Heart right ventricle (tissue), 16 donors: Measurements from ENCODE around the gene PTCD2. TPM values are rescaled to one million over a fixed set of nuclear protein-coding genes. Genes with fewer than 3 reads are reported as not detected.
"Not testable (repeated sequence)": the region's sequence is repeated elsewhere in the genome, so short reads cannot be mapped to it uniquely, and the experiment has no call there.

Experiments
- ATAC-seq, 8 donors: fragments of 200-7000 bp; cut with Tn5 transposase; one replicate each; pipeline ENCODE4 v1.9.1; 2020; ENCODE audit warnings: mild to moderate bottlenecking in 8 of 8, moderate library complexity in 8 of 8, moderate number of reproducible peaks in 1 of 8
- DNase-seq, 2 donors: peaks; one replicate each; pipeline ENCODE4 v3.0.0-alpha.2; 2020
- H3K27ac ChIP-seq, 10 donors: fragments of 200-600 bp; sonication (generic) in 2 of 10; one replicate each; pipeline versions ENCODE4 v1.5.0 to v1.8.0; 2020 to 2022; ENCODE audit warnings: mild to moderate bottlenecking in 3 of 10
- H3K27me3 ChIP-seq, 7 donors: fragments of 200-600 bp; one replicate each; pipeline ENCODE4 v1.8.0; 2021 to 2022; ENCODE audit warnings: mild to moderate bottlenecking in 2 of 7
- H3K36me3 ChIP-seq, 9 donors: fragments of 200-600 bp; sonication (generic) in 1 of 9; one replicate each; pipeline versions ENCODE4 v1.5.0 to v1.8.0; 2020 to 2022; ENCODE audit warnings: mild to moderate bottlenecking in 2 of 9
- H3K4me1 ChIP-seq, 9 donors: fragments of 200-600 bp; sonication (generic) in 1 of 9; one replicate each; pipeline versions ENCODE4 v1.5.0 to v1.8.0; 2020 to 2022; ENCODE audit warnings: mild to moderate bottlenecking in 4 of 9
- H3K4me3 ChIP-seq, 10 donors: fragments of 200-600 bp; sonication (generic) in 2 of 10; one replicate each; pipeline versions ENCODE4 v1.5.0 to v1.8.0; 2020 to 2022; ENCODE audit warnings: mild to moderate bottlenecking in 7 of 10, moderate library complexity in 2 of 10
- H3K9me3 ChIP-seq, 11 donors: fragments of 200-600 bp in 10 of 11; sonication (generic) in 2 of 11; one replicate each; pipeline versions ENCODE4 v1.5.0 to v1.8.0; 2013 to 2022; ENCODE audit warnings: mild to moderate bottlenecking in 2 of 11, control low read depth in 1 of 11, moderate library complexity in 1 of 11
- WGBS, 2 donors: extraction: QIAGEN DNeasy Blood & Tissue Kit; methylation state at CpG; one replicate each; pipeline ENCODE4 v1.1.7; 2013; ENCODE audit warnings: inconsistent platforms in 1 of 2; 5-methylcytosine and 5-hydroxymethylcytosine counted together
- intact Hi-C, 10 donors: fragments of 100-400 bp; cut with DNase I; formaldehyde crosslinking; loops; one replicate each; pipeline versions ENCODE4 v1.11.1 to v1.14.2; 2022
- polyA plus RNA-seq, 2 donors: library from polyadenylated mRNA; stranded (reverse); fragments of 200-250 nt; gene quantifications; one replicate each; pipeline ENCODE4 v1.2.3, GENCODE V29; 2013
- total RNA-seq, 10 donors: library from RNA; stranded (reverse); fragmentation: NEBNext Ultra II Directional in 3 of 10; extraction: Animal tissue kit (Norgen Biotek cat#: 25700) in 3 of 10; gene quantifications; one replicate each; pipeline versions ENCODE4 v1.2.1 to v1.2.4, GENCODE V29; 2021 to 2023
- TF ChIP-seq, protein P1 (sequence below), 9 donors: fragments of 200-600 bp; sonication (generic) in 2 of 9; IDR thresholded peaks; one replicate each; pipeline versions ENCODE4 v1.5.0 to v1.8.0; 2021 to 2022; ENCODE audit warnings: antibody characterized with exemption in 9 of 9, mild to moderate bottlenecking in 5 of 9, moderate library complexity in 1 of 9
- donor health status: Arrhythmogenic right ventricular cardiomyopathy.
- donor health status: ischemic (EF 13 %, LVEDD 7.1; RV severe dilation, severe dysfunction).
- donor health status: healthy with polysubstance abuse.
- donor health status: DM: no; HTN: yes; CAD: no.
- donor health status: DM: no; HTN: no; CAD: no.
- donor health status: ischemic (EF 25% LVEDD 6.9; RV normal size, moderate dysfunction).
- donor health status: ischemic (EF 25% LVEDD 5.7; RV mildly dilated, moderate dysfunction).
- donor health status: healthy.
- donor health status: DM: yes; HTN: yes; CAD: no.
- donor health status: Ischemic cardiomyopathy.
- donor health status: ischemic (EF 35%, LVEDD 5.7; RV mildly dilated, moderate dysfunction).
- donor health status: nonischemic (EF 11% LVEDD 7.7; RV severe dilation, severe dysfunction).
- donor health status: DM: yes; HTN: yes; CAD: no.
- donor health status: PGD.
- donor health status: ischemic (EF 29% LVEDD 5.4; RV normal size, mild dysfunction).
- donor health status: nonischemic (EF 23%, LVEDD 6.1; RV moderate dilation, normal function).

Gene PTCD2
- total and polyA plus RNA-seq, 12 donors = 1.8 to 28.9 (median 20.5) TPM

DNA sequence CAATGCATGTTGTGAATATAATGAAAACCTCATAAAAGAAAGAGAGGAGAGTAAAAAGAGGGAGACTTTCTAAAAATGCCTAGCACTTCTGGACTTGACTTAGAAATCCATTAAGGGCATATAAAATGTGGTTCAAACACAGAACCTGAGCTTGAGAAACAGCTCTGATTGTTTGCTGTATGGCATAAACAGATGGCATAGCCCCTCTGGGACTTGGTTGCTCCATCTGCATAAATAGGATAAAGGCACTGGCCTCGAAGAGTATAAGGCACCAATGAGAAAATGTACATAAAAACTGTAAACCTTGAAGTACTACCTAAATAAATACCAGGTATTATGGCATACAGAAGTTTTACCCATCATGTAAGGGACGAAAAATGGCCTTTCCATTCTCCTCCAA is 23.9 kb upstream of the PTCD2 start:
- H3K27ac ChIP-seq = no peak overlapping the region
- no peak overlapping the region for H3K4me3 ChIP-seq
- no peaks in the 10 kb centered on the region for H3K9me3 ChIP-seq
- peaks cover 0 to 38% (median 4%) of the 10 kb centered on the region in 9 donors for H3K36me3 ChIP-seq
- TF ChIP-seq, protein P1, sequence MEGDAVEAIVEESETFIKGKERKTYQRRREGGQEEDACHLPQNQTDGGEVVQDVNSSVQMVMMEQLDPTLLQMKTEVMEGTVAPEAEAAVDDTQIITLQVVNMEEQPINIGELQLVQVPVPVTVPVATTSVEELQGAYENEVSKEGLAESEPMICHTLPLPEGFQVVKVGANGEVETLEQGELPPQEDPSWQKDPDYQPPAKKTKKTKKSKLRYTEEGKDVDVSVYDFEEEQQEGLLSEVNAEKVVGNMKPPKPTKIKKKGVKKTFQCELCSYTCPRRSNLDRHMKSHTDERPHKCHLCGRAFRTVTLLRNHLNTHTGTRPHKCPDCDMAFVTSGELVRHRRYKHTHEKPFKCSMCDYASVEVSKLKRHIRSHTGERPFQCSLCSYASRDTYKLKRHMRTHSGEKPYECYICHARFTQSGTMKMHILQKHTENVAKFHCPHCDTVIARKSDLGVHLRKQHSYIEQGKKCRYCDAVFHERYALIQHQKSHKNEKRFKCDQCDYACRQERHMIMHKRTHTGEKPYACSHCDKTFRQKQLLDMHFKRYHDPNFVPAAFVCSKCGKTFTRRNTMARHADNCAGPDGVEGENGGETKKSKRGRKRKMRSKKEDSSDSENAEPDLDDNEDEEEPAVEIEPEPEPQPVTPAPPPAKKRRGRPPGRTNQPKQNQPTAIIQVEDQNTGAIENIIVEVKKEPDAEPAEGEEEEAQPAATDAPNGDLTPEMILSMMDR (IDR thresholded peaks at IDR 0.05) = no peak
- DNase-seq (no peak), ATAC-seq (no peak)
- peaks cover 0 to 29% (median 20%) of the 10 kb centered on the region in 9 donors for H3K4me1 ChIP-seq
- whole genome bisulfite sequencing, 2 donors = 77 to 89% methylated on average over 2 of the region's 2 CpGs
- intact Hi-C loops = no loop called here
- H3K27me3 ChIP-seq = no peaks in the 10 kb centered on the region

DNA sequence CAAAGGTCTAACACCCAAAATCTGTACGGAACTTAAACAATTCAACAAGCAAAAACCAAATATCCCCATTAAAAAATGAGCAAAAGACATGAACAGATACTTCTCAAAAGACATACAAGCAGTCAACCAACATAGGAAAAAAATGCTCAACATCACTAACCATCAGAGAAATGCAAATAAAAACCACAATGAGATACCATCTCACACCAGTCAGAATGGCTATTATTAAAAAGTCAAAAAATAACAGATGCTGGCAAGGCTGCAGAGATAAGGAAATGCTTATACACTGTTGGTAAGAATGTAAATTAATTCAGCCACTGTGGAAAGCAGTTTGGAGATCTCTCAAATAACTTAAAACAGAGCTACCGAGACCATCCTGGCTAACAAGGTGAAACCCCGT is 22.0 kb upstream of the PTCD2 start:
- H3K27ac ChIP-seq, intact Hi-C loops, H3K9me3 ChIP-seq, H3K4me3 ChIP-seq, ATAC-seq, DNase-seq, H3K27me3 ChIP-seq: not testable (repeated sequence)
- Histone ChIP-seq H3K4me1 (peaks cover 0 to 22% (median 19%) of the 10 kb centered on the region in 9 donors), H3K36me3 (peaks cover 0 to 43% (median 4%) of the 10 kb centered on the region in 9 donors)
- 98% methylated on average over 3 of the region's 3 CpGs for WGBS, 2 donors

DNA sequence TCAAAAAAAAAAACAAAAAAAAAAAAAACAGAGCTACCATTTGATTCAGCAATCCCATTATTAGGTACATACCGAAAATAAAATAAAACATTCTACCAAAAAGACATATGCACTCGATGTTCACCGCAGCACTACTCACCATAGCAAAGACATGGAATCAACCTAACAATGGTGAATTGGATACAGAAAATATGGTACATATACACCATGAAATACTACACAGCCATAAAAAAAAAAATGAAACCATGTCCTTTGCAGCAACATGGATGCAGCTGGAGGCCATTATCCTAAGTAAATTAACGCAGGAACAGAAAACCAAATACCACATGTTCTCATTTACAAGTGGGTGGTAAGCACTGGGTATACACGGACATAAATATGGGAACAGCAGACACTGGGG is 21.5 kb upstream of the PTCD2 start:
- no peak overlapping the region for H3K4me3 ChIP-seq
- no peaks in the 10 kb centered on the region for H3K9me3 ChIP-seq
- no peak overlapping the region for H3K27ac ChIP-seq
- H3K4me1 ChIP-seq = peaks cover 0 to 17% (median 13%) of the 10 kb centered on the region in 9 donors
- DNase-seq = no peak
- no peaks in the 10 kb centered on the region for H3K27me3 ChIP-seq
- WGBS, 2 donors = 97 to 98% methylated on average over 5 of the region's 5 CpGs
- intact Hi-C loops = no loop called here
- TF ChIP-seq, protein P1 (IDR thresholded peaks at IDR 0.05) = no peak
- peaks cover 0 to 43% (median 4%) of the 10 kb centered on the region in 9 donors for H3K36me3 ChIP-seq
- ATAC-seq = no peak

DNA sequence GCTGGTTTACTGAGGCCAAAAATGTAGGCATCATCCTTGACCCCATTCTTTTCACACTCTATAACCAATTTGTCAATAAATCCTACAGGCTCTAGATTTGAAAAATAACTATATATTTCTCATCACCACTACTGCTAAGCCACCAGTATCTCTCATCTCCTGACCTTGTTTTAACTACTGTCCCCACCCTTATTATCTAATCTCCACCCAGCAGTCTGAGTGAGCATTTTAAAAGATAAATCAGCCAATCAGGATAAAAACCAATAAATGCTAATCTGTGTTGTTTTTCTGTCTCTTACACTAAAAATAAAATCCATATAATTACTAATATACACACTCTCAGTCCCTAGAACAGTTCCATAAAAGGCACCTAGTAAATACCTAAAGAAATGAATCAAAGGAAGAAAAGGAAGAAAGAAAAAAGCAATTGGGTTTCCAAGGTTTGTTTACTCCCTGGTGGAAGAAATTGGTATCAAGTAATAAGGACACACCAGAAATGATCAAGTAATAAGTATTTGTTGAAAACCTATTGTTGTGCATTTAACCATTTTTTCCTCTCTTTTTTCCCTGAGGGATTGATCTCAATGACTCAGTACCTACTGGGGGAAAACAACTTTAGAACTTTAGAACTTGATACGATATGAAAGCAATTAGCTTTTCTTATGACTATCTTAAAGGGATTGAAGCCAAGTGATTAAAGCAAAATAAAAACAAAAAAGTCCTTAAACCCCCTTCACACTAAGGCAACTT is 19.4 kb upstream of the PTCD2 start:
- intact Hi-C loops = loop anchor here in 3 of 10 donors (1.0 to 10.0 kb wide), 4 partner anchors 20 to 166 kb away; no protein-coding TSS in a partner anchor
- 46 to 49% methylated on average over 1 of the region's 1 CpG for WGBS, 2 donors
- Histone ChIP-seq H3K27ac (no peak overlapping the region), H3K36me3 (peaks cover 0 to 29% (median 0%) of the 10 kb centered on the region in 9 donors), H3K4me1 (peaks cover 0 to 22% (median 10%) of the 10 kb centered on the region in 9 donors), H3K27me3 (no peaks in the 10 kb centered on the region), H3K4me3 (no peak overlapping the region), H3K9me3 (no peaks in the 10 kb centered on the region)
- TF ChIP-seq, protein P1 (IDR thresholded peaks at IDR 0.05) = no peak
- ATAC-seq = no peak
- no peak for DNase-seq

DNA sequence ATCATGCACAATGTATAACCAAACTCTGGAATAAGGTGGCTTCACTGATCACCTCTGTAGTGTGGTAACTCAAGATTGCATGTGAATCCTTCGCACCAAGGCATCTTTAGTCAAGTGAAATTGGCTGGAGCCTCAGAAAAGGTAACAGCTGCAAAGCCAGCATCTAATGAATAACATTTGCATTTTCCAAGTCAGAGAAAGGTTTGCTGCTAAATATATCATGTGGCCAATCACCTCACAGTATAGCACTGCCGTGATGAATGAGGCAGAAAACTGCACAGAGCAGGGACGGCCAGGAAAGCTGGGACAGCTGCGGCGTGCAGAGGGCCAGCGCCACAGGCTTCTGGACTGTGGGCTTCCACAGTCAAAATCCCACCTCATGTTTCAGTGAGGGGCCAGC is 18.6 kb upstream of the PTCD2 start:
- intact Hi-C loops = loop anchor here in 3 of 10 donors (1.0 to 10.0 kb wide), 4 partner anchors 21 to 167 kb away; no protein-coding TSS in a partner anchor
- H3K36me3 ChIP-seq = peaks cover 0 to 21% (median 0%) of the 10 kb centered on the region in 9 donors
- 88 to 92% methylated on average over 6 of the region's 6 CpGs for WGBS, 2 donors

More for the DNA sequence above, 18.6 kb upstream of the PTCD2 start:
- H3K27me3 ChIP-seq = no peaks in the 10 kb centered on the region
- peaks cover 0 to 24% (median 10%) of the 10 kb centered on the region in 9 donors for H3K4me1 ChIP-seq
- ATAC-seq (peak in 1 of 8 donors; percentile 70), DNase-seq (no peak)
- H3K4me3 ChIP-seq = no peak overlapping the region
- no peak overlapping the region for H3K27ac ChIP-seq
- H3K9me3 ChIP-seq = no peaks in the 10 kb centered on the region
- TF ChIP-seq, protein P1 (IDR thresholded peaks at IDR 0.05) = no peak
